Left lung (tissue), 10 donors: ENCODE results near the gene C14orf132. TPM values are rescaled to one million over a fixed set of nuclear protein-coding genes. Genes with fewer than 3 reads are reported as not detected.

Experiments
- ATAC-seq: fragments of 200-7000 bp; cut with Tn5 transposase; one replicate; pipeline ENCODE4 v1.9.1; 2020; ENCODE audit warnings: moderate library complexity
- DNase-seq, 4 donors: peaks; one replicate each; pipeline ENCODE4 v3.0.0-alpha.2; 2013 to 2020
- H3K27ac ChIP-seq, 2 donors: fragments of 200-600 bp; sonication (generic) in 1 of 2; one replicate each; pipeline versions ENCODE4 v1.5.0 to v1.8.0; 2020 to 2021
- H3K27me3 ChIP-seq, 2 donors: fragments of 200-600 bp; sonication (generic) in 1 of 2; one replicate each; pipeline versions ENCODE4 v1.5.0 to v1.8.0; 2020 to 2021
- H3K36me3 ChIP-seq, 2 donors: fragments of 200-600 bp; sonication (generic) in 1 of 2; one replicate each; pipeline versions ENCODE4 v1.5.0 to v1.8.0; 2020 to 2021
- H3K4me1 ChIP-seq, 2 donors: fragments of 200-600 bp; one replicate each; pipeline ENCODE4 v1.8.0; 2021
- H3K4me3 ChIP-seq, 2 donors: fragments of 200-600 bp; sonication (generic) in 1 of 2; one replicate each; pipeline versions ENCODE4 v1.5.0 to v1.8.0; 2020 to 2021; ENCODE audit warnings: mild to moderate bottlenecking in 1 of 2
- H3K9me3 ChIP-seq, 2 donors: fragments of 200-600 bp; sonication (generic) in 1 of 2; one replicate each; pipeline versions ENCODE4 v1.5.0 to v1.8.0; 2020 to 2021
- intact Hi-C, 2 donors: fragments of 100-400 bp; cut with DNase I; formaldehyde crosslinking; loops; one replicate each; pipeline versions ENCODE4 v1.11.2 to v1.14.2; 2022
- polyA plus RNA-seq, 6 donors: library from polyadenylated mRNA; unstranded; fragments of 120-200 nt; gene quantifications; one replicate each; pipeline ENCODE4 v1.2.1, GENCODE V29; 2013; ENCODE audit not compliant: insufficient read length in 6 of 6
- total RNA-seq, 2 donors: library from RNA; stranded (reverse); fragmentation: NEBNext Ultra II Directional; extraction: Animal tissue kit (Norgen Biotek cat#: 25700); gene quantifications; one replicate each; pipeline ENCODE4 v1.2.1, GENCODE V29; 2021
- TF ChIP-seq, protein P1 (sequence below), 2 donors: fragments of 200-600 bp; sonication (generic) in 1 of 2; IDR thresholded peaks; one replicate each; pipeline versions ENCODE4 v1.5.0 to v1.8.0; 2021; ENCODE audit warnings: antibody characterized with exemption in 2 of 2
- donor health status: DM: no; HTN: yes; CAD: no.
- donor health status: DM: no; HTN: no; CAD: no.

Gene C14orf132
- total and polyA plus RNA-seq, 8 donors: 23.2 to 87.8 (median 34.0) TPM

- ATAC-seq (peak; percentile 17), DNase-seq (peak in 1 of 4 donors; percentile 59)
- intact Hi-C loops: no loop called here
- TF ChIP-seq, protein P1, sequence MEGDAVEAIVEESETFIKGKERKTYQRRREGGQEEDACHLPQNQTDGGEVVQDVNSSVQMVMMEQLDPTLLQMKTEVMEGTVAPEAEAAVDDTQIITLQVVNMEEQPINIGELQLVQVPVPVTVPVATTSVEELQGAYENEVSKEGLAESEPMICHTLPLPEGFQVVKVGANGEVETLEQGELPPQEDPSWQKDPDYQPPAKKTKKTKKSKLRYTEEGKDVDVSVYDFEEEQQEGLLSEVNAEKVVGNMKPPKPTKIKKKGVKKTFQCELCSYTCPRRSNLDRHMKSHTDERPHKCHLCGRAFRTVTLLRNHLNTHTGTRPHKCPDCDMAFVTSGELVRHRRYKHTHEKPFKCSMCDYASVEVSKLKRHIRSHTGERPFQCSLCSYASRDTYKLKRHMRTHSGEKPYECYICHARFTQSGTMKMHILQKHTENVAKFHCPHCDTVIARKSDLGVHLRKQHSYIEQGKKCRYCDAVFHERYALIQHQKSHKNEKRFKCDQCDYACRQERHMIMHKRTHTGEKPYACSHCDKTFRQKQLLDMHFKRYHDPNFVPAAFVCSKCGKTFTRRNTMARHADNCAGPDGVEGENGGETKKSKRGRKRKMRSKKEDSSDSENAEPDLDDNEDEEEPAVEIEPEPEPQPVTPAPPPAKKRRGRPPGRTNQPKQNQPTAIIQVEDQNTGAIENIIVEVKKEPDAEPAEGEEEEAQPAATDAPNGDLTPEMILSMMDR (IDR thresholded peaks at IDR 0.05): no peak
- peak overlapping the region; percentile 56 to 75 for H3K4me3 ChIP-seq
- no peaks in the 10 kb centered on the region for H3K36me3 ChIP-seq
- no peaks in the 10 kb centered on the region for H3K9me3 ChIP-seq
- H3K27me3 ChIP-seq: peaks cover 0 to 48% of the 10 kb centered on the region in 2 donors
- peaks cover 11 to 16% of the 10 kb centered on the region in 2 donors for H3K4me1 ChIP-seq
- peak overlapping the region; percentile 71 to 85 for H3K27ac ChIP-seq
These were observed 610 bp downstream of the C14orf132 start for GRCh38 chr14:96039633-96040311.

DNA sequence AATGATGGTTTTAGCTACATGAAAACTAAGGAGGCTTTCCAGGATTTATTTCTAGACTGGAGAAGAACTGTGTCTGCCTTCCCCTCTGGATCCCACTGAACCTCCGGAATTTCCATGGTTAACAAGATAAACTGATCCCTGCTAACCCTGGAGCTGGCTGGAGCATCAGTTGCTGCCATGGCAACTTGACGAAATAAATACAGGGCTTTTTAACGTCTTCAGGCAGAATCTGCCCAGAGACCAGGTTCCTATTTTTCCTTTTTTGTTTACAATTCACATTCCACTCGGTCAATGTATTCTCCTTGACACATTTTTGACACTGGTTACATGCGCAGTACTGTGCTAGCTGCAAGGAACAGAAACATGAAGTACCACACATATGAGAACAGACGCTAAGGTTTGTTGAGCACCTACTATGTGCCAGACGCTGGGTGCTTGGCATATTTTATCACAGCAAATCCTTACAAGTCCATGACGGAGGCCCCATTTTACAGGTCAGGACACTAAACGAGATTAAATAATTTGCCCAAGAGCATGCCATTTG, 1.7 kb downstream of the C14orf132 start:
- Histone ChIP-seq H3K9me3 (no peaks in the 10 kb centered on the region), H3K4me3 (peak overlapping the region in 1 of 2 donors; percentile 75), H3K27ac (no peak overlapping the region), H3K27me3 (peaks cover 0 to 48% of the 10 kb centered on the region in 2 donors), H3K4me1 (peaks cover 11 to 16% of the 10 kb centered on the region in 2 donors), H3K36me3 (no peaks in the 10 kb centered on the region)
- ATAC-seq: peak; percentile 2
- intact Hi-C loops: no loop called here
- TF ChIP-seq, protein P1 (IDR thresholded peaks at IDR 0.05): no peak
- DNase-seq: no peak

GRCh38 chr14:96042248-96042930, 3.2 kb downstream of the C14orf132 start:
- H3K36me3 ChIP-seq: no peaks in the 10 kb centered on the region
- DNase-seq (no peak), ATAC-seq (no peak)
- intact Hi-C loops: no loop called here
- peaks cover 0 to 46% of the 10 kb centered on the region in 2 donors for H3K27me3 ChIP-seq
- TF ChIP-seq, protein P1 (IDR thresholded peaks at IDR 0.05): no peak
- no peak overlapping the region for H3K4me3 ChIP-seq
- no peak overlapping the region for H3K27ac ChIP-seq
- no peaks in the 10 kb centered on the region for H3K9me3 ChIP-seq
- peaks cover 11 to 16% of the 10 kb centered on the region in 2 donors for H3K4me1 ChIP-seq

- no peaks in the 10 kb centered on the region for H3K9me3 ChIP-seq
These were observed 7.5 kb downstream of the C14orf132 start for GRCh38 chr14:96046630-96047029.

More at GRCh38 chr14:96046630-96047029, 7.5 kb downstream of the C14orf132 start:
- ATAC-seq: no peak
- no peaks in the 10 kb centered on the region for H3K36me3 ChIP-seq
- TF ChIP-seq, protein P1 (IDR thresholded peaks at IDR 0.05): no peak
- H3K27ac ChIP-seq: no peak overlapping the region
- no peak for DNase-seq
- peaks cover 0 to 3% of the 10 kb centered on the region in 2 donors for H3K27me3 ChIP-seq
- peaks cover 0 to 7% of the 10 kb centered on the region in 2 donors for H3K4me1 ChIP-seq
- intact Hi-C loops: no loop called here
- H3K4me3 ChIP-seq: no peak overlapping the region
